CD4-positive, alpha-beta T cell treated with Interleukin-6 at 100 ng/mL for 8 hours (primary cell): ENCODE data around the gene TGM4.
A peak's percentile ranks its signal among the peaks of the same experiment; 100 is the strongest.
"Not testable (repeated sequence)": the region's sequence is repeated elsewhere in the genome, so short reads cannot be mapped to it uniquely, and the experiment has no call there.

ENCODE experiments used
- DNase-seq: peaks from one replicate; pipeline ENCODE4 v3.0.0-alpha.2; 2020; ENCODE audit warnings: mixed read lengths, low spot score

TGM4 gene

GRCh38 chr3:44874308-44874707 lies at the start of gene TGM4:
TGM4 (plus strand) TSS chr3:44874608; CDS start chr3:44874679, 71 bp downstream.
- DNase-seq = no peak

DNA sequence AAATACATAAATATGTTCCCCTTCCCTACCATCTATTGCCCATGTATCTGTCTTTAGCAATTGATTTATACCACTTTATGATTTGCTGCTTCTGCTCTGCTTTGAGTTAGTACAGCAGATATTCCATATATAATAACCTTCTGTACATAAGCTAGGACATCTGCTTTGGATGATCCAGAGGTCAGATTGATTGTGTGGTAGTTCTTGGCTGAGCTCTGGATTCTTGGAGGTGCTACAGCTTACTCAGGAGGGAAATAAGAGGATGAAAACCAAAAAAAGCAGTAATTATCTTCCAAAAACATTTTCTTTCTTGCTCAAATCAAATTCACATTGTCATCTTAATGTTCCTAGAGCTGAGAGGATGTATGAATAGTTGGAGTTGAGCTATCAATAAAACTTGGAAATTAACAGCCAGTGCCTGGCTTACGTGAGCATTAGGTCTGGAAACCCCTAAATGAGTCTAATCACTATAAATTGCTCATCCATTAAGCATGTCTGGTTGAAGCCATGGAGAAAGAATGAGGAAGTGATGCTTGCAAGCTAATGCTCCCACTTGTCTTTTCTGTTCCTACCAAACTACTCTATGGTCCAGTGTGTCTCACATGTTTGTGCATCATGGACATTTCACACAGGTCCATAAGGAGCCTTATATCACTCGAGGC lies 49.0 kb upstream of the TGM4 start:
- DNase-seq = no peak

DNA sequence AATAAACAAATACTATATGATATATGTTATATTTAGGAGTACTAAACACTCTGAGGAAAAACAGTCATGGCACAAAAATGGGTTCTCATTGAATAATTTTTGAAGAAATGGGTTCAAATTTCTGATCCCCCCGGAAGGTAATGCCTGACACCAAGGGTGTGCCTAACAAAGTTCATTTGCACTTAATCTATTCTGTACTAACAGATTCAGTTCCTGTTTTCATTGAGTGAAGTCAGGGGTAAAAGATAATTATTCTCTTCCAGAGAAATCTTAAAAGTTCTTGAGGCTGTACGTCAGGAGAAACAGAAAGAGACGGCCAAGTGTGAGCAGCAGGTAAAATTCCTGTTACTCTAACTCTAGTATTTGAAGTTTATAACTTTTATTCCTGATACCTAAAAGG lies 47.2 kb upstream of the TGM4 start:
- no peak for DNase-seq

GRCh38 chr3:44831232-44831631 lies 43.2 kb upstream of the TGM4 start:
- DNase-seq = no peak

DNA sequence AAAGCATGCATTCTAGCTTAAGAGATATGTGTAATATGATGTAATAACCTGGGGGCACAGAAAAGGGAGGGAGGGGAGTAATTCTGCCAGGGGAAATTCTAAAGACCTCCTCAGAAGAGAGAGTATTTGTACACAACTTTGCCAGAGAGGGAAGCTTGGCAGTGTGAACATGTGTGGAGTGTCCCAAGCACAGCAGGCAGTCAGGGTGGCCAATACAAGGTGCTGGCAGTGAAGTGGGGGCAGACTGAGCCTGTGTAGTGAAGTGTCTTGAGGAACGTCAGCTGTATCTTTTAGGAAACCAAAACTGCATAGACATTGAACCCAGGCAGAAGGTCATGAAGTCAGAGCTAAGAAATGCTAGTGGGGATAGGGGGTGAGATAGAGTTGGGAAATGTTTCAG lies 42.4 kb upstream of the TGM4 start:
- DNase-seq = no peak

- no peak for DNase-seq
Measured at GRCh38 chr3:44832965-44833364, 41.4 kb upstream of the TGM4 start.

GRCh38 chr3:44833394-44833793 lies 41.0 kb upstream of the TGM4 start:
- no peak for DNase-seq

GRCh38 chr3:44835684-44836083 lies 38.7 kb upstream of the TGM4 start:
- no peak for DNase-seq

DNA sequence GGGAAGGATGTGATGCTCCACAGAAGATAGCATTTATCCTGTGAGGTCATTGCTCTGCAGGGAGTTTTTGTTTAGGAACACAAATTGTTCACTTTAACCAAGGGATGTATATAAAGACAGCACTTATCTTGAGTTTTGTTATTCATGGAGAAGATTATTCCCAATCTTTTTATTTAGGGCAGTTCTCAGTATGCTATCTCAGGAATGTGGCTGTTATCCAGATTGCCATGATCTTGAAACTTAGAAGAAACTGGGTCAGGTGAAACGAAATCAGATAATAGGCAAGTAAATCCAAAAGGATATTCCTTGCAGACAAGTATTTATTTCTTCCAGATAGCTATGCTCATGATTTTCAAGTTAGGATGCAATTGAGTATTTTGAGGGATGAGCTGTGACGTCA lies 32.0 kb upstream of the TGM4 start:
- no peak for DNase-seq

DNA sequence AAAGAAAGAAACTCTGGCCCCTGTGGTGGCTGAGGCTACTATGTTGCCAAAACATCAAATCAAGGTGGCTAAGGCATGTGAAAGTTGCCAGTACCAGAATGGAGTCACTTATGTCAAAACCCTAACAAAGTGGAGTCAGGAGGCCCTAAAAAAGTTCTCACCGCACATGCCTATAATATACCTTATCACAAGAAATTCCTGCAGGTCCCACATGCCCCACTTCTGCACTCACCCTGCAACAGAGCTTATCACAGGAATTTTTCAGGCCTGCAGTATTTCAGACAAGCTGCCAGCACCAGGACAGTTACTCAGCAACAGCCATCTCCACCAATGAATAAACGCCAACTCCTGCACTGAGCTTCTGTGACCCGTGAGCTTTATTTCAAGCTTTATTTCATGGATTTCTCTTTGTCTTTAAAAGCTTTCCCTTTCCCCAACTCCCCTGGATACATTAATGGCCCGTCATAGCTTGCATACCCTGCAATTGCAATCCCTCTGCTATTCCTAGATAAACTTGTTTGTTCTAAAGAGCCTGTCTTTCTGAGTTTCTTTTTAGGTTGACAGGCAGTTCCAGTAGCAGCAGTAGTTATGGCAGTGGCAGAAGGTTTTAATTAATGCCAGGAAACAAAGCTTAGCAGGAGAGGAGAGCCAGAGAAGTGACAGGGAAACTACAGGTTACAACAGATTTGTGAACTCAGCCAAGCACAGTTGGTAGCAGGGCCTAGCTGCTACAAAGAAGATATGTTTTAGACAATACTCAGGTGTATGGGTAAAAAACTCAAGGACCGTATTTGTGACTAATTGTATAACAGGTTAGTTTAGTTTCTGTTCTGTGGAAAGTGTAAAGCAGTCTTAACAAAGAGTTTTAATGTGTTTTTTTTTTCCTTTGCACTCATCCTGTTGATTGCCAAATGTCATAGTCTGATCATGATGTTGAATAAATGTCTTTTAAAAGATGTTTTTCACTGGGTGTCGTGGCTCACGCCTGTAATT lies 28.6 kb upstream of the TGM4 start:
- no peak for DNase-seq

GRCh38 chr3:44848634-44849033 lies 25.8 kb upstream of the TGM4 start:
- DNase-seq = no peak

- DNase-seq = not testable (repeated sequence)
Measured at GRCh38 chr3:44856663-44857062, 17.7 kb upstream of the TGM4 start.

DNA sequence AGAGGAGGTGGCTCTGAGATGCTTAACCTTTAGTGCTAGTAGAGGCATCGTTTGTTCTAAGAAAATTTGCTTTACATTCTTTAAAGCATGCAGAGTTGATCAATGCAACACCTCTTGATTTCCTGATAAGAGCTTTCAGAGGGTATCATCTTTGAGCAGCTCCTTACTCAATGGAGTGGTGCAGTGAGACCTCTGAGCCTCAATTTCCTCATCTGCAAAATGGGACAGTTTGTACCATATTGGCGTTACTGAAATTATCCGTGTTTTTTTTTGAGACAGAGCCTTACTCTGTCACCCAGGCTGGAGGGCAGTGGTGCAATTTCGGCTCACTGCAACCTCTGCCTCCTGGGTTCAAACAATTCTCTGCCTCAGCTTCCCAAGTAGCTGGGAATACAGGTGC lies 14.3 kb upstream of the TGM4 start:
- no peak for DNase-seq

DNA sequence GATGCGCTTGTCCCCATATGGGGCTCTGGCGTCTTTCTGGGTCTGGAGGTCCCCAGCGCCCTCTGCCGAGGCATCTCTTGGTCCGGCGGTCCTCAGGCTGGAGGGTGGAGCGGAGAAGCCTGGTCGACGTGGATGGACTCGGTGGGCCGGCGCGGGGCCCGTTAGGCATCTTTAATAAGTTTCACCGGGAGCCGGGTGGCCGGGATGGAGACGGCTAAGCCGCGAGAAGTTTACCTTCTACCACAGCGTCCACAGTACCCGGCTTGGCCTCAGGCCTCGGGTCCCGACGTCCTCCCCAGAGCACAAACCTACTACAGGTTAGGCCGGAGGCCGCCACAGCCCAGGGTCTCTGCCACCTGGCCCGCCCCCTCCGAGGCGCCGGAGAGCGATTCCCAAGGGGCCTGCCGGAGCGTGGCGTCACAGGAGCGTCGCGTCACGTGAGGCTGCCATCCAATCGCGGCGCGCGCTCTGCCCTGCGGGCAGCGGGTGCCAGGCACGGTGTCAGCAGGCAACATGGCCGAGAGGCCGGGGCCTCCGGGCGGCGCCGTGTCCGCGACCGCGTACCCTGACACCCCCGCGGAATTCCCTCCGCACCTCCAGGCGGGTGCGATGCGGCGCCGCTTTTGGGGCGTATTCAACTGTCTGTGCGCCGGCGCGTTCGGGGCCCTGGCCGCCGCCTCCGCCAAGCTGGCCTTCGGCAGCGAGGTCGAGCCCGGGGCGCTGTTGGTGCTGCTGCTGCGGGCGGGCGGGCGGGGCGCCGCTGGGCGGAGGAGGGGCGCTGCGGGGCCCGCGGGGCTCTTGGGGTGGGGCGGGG lies 12.8 kb upstream of the TGM4 start, which contains the start of gene TMEM42:
TSS of gene TMEM42 (plus strand) at position 501 of the 814 bp plus-strand sequence. CDS start at position 514, 13 bp downstream.
- DNase-seq = peak; percentile 87

GRCh38 chr3:44862226-44862637 lies 12.2 kb upstream of the TGM4 start:
- no peak for DNase-seq

GRCh38 chr3:44865272-44866035 lies 9.0 kb upstream of the TGM4 start:
- DNase-seq = no peak

- DNase-seq = no peak
Measured at GRCh38 chr3:44867421-44868111, 6.8 kb upstream of the TGM4 start.

GRCh38 chr3:44870375-44871061 lies 3.9 kb upstream of the TGM4 start:
- DNase-seq = no peak

DNA sequence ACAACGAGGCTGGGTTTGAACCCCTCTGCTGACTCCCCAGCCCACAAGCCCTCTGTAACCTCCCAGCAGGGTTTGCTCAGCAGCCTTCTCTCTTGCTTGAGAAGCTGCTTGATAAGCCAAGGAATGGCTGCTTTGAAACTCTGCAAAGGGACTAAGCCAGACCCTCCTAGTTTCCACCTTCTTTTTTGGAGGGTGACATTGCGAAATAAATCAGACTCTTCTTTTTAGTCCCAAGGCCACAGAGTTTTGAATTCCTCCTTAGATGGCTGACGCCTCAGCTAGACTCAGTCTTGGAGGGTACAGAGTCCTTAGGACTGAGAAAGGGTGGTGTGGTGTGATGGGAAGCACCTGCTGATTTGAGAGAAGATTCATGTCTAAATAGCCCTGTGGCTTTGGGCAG lies 1.2 kb downstream of the TGM4 start:
- DNase-seq = no peak

- no peak for DNase-seq
Measured at GRCh38 chr3:44877333-44877732, 2.9 kb downstream of the TGM4 start.
